ENCODE data around the gene TMEM184B. TPM values are rescaled to one million over a fixed set of nuclear protein-coding genes. Genes with fewer than 3 reads are reported as not detected.

TMEM184B gene
- total and polyA plus RNA-seq, 9 donors = 15.3 to 48.3 (median 38.2) TPM

DNA sequence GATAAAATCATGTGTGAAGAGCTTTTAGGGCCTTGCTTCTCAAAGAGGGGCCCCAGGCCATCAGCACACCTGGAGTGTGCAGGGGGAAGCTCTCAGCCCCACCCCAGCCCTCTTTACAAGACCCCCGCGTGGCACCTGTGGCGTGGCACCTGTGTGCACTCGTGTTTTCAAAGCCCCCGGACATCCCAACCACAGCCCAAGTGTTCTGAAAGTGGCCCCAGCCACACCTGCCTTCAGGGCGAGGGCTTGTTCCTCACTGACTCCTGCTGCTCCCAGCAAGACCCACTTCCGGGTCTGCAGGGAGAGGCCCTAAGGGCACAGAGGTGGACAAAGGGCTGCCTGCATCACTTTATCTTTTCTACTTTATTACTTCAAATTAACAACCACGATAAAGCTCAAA, 17.5 kb upstream of the TMEM184B start:
- Histone ChIP-seq H3K27me3 (no peaks in the 10 kb centered on the region), H3K4me3 (no peak overlapping the region), H3K27ac (no peak overlapping the region), H3K36me3 (no peaks in the 10 kb centered on the region), H3K4me1 (ENCODE audit: insufficient read depth) (no peaks in the 10 kb centered on the region), H3K9me3 (no peaks in the 10 kb centered on the region)
- no peak for DNase-seq
- 79 to 87% (median 82%) methylated on average over 8 of the region's 8 CpGs for WGBS, 3 donors
- intact Hi-C loops (cut with DNase I) = no loop called here
- TF ChIP-seq POLR2A (IDR thresholded peaks at IDR 0.05) (no peak), EP300 (IDR thresholded peaks at IDR 0.05) (no peak), CTCF (IDR thresholded peaks at IDR 0.05) (no peak)

DNA sequence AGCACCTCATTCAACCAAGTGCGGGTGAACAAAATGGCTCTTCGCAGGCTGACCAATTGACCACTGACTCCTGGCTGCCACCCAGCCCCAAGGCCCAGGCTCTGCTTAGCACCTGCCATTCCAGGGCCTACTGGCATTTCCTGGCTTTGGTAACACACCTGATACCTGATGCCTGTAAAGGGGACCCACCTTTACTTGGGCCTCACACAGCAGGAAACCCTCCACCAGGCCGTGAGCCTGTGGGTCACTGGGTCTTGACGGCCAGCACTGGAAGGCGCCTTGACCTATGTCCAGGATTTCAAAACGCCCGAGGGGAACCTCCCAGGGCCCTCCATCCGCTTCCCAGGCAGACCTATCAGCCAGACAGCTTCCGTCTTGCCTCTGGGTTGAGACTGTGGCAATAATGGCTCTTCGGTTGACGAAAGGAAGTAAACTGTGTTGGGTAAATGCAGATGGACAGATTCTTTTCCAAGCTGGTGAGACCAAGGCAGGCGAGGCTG, 16.8 kb upstream of the TMEM184B start:
- no peak overlapping the region for H3K4me3 ChIP-seq
- DNase-seq = peak in 2 of 5 donors; percentile 46 to 59
- 68 to 74% (median 70%) methylated on average over 11 to 12 of the region's 12 CpGs for WGBS, 3 donors
- no peaks in the 10 kb centered on the region for H3K27me3 ChIP-seq
- no peaks in the 10 kb centered on the region for H3K36me3 ChIP-seq
- H3K27ac ChIP-seq = peak overlapping the region in 1 of 2 donors; percentile 12
- no peaks in the 10 kb centered on the region for H3K4me1 ChIP-seq (ENCODE audit: insufficient read depth)
- no peaks in the 10 kb centered on the region for H3K9me3 ChIP-seq
- TF ChIP-seq EP300 (IDR thresholded peaks at IDR 0.05) (no peak), POLR2A (IDR thresholded peaks at IDR 0.05) (no peak), CTCF (IDR thresholded peaks at IDR 0.05) (no peak)
- intact Hi-C loops (cut with DNase I) = loop anchor here in 1 of 4 donors (5.0 kb wide), 1 partner anchor 52 kb away; no protein-coding TSS in a partner anchor

DNA sequence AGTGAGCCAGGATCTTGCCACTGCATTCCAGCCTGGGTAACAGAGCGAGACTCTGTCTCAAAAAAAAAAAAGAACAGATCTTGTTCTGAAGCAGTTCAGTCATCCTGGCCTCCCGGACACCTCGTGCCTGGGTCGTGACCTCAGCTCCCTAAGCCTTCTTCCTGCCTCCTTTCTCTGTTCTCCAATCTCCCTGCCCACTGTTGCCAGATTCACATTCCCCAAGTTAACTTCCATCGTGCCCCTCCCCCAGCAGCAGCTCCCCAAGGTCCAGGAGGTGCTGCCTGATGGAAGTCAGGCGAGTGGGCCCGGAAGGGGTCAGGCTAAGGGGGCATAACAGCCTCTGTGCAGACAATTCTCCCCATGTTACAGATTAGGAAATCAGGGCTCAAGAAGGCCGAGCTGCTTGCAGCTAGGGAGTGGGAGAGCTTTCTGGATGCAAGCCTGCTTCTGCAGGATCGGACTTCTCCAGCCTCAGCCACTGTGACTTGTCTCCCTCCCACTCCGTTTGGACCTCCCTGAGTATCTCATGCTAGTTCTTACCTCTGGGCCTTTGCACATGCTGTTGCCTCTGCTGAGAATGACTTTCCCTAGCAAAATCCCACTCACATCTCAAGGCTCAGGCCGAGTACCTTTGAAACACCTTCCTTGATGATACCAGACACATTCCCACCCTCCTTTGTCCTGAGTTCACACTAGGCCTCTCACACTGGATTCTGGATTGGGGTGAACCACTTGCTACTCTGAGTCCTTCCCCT, 14.3 kb upstream of the TMEM184B start:
- no peak for TF ChIP-seq EP300 (IDR thresholded peaks at IDR 0.05)
- TF ChIP-seq POLR2A (IDR thresholded peaks at IDR 0.05) = no peak
- TF ChIP-seq CTCF (IDR thresholded peaks at IDR 0.05) = no peak
- Histone ChIP-seq H3K9me3 (no peaks in the 10 kb centered on the region), H3K27me3 (no peaks in the 10 kb centered on the region), H3K4me1 (ENCODE audit: insufficient read depth) (no peaks in the 10 kb centered on the region), H3K36me3 (no peaks in the 10 kb centered on the region), H3K27ac (peak overlapping the region in 1 of 2 donors; percentile 45), H3K4me3 (no peak overlapping the region)
- intact Hi-C loops (cut with DNase I) = loop anchor here in 1 of 4 donors (5.0 kb wide), 1 partner anchor 50 kb away; no protein-coding TSS in a partner anchor
- WGBS, 3 donors = 51 to 63% (median 58%) methylated on average over 11 of the region's 11 CpGs
- no peak for DNase-seq

GRCh38 chr22:38285018-38285417, 12.2 kb upstream of the TMEM184B start:
- TF ChIP-seq CTCF (IDR thresholded peaks at IDR 0.05) (no peak), POLR2A (IDR thresholded peaks at IDR 0.05) (no peak), EP300 (IDR thresholded peaks at IDR 0.05) (no peak)
- WGBS, 3 donors = 66 to 72% (median 69%) methylated on average over 8 of the region's 8 CpGs
- Histone ChIP-seq H3K27me3 (no peaks in the 10 kb centered on the region), H3K27ac (no peak overlapping the region), H3K9me3 (no peaks in the 10 kb centered on the region), H3K4me3 (no peak overlapping the region), H3K36me3 (no peaks in the 10 kb centered on the region), H3K4me1 (ENCODE audit: insufficient read depth) (no peaks in the 10 kb centered on the region)
- intact Hi-C loops (cut with DNase I) = loop anchor here in 1 of 4 donors (5.0 kb wide), 1 partner anchor 48 kb away; no protein-coding TSS in a partner anchor
- no peak for DNase-seq

Measured in ovary (tissue), 9 donors.